GM21528 (cell line): ENCODE data around the gene IGF2BP2.
"Not testable (repeated sequence)": the region's sequence is repeated elsewhere in the genome, so short reads cannot be mapped to it uniquely, and the experiment has no call there.

Experiments
- ATAC-seq: cut with Tn5 transposase; IDR thresholded peaks from one replicate; pipeline ENCODE4 v1.9.1; 2021; ENCODE audit warnings: mild to moderate bottlenecking, moderate library complexity; ENCODE audit not compliant: unreplicated experiment, low FRiP score

IGF2BP2 gene

GRCh38 chr3:185685231-185686035, 139.4 kb downstream of the IGF2BP2 start:
- ATAC-seq, result no peak

GRCh38 chr3:185680231-185680630, 144.6 kb downstream of the IGF2BP2 start:
- no peak for ATAC-seq

- no peak for ATAC-seq
These were observed 146.8 kb downstream of the IGF2BP2 start for GRCh38 chr3:185678027-185678426.

GRCh38 chr3:185677146-185677829, 147.6 kb downstream of the IGF2BP2 start:
- no peak for ATAC-seq

DNA sequence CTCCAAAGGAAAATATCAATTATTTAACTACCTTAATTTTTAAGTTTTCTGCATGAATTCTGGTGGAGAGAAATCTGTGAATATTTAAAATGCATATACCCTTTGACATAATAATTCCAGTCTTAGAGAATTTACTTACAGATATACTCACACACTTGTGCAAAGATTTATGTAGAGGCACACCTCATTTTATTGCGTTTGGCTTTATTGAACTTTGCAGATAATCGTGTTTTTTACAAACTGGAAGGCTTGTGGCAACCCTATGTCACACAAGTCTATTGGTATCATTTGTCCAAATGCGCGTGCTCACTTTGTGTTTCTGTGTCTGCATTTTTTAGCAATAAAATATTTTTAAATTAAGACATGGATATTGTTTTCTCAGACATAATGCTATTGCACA, 157.3 kb downstream of the IGF2BP2 start:
- ATAC-seq, result no peak

DNA sequence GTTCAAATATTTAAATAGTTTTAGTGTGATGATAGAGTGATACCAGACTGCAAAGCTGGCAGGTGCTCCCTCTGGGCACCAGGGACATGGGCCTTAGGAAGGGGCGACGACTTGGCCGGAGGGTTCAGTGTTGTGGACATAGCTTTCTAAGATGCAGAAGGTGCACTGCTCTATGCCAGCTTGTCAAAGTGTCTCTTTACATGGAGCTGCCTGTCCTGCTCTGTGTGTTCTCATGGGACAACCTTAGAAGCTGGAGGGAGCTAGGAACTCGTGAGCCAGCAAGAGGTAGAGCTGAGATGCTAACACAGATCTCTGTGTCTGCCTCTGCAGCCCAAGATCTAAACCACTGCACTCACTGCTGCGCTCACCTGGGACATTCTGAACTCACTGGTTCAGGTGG, 160.9 kb downstream of the IGF2BP2 start:
- ATAC-seq, result no peak

GRCh38 chr3:185661772-185662171, 163.1 kb downstream of the IGF2BP2 start:
- ATAC-seq, result no peak

DNA sequence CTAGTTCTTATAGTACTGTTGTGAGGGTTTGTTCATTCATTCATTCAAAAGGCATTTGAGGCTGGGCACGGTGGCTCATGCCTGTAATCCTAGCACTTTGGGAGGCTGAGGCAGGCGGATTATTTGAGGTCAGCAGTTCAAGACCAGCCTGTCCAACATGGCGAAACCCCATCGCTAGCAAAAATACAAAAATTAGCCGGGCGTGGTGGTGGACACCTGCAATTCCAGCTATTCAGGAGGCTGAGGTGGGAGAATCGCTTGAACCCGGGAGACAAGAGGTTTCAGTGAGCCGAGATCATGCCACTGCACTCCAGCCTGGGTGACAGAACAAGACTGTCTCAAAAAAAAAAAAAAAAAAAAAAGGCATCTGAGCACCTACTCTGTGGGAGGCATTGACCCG, 163.5 kb downstream of the IGF2BP2 start:
- not testable (repeated sequence) for ATAC-seq

DNA sequence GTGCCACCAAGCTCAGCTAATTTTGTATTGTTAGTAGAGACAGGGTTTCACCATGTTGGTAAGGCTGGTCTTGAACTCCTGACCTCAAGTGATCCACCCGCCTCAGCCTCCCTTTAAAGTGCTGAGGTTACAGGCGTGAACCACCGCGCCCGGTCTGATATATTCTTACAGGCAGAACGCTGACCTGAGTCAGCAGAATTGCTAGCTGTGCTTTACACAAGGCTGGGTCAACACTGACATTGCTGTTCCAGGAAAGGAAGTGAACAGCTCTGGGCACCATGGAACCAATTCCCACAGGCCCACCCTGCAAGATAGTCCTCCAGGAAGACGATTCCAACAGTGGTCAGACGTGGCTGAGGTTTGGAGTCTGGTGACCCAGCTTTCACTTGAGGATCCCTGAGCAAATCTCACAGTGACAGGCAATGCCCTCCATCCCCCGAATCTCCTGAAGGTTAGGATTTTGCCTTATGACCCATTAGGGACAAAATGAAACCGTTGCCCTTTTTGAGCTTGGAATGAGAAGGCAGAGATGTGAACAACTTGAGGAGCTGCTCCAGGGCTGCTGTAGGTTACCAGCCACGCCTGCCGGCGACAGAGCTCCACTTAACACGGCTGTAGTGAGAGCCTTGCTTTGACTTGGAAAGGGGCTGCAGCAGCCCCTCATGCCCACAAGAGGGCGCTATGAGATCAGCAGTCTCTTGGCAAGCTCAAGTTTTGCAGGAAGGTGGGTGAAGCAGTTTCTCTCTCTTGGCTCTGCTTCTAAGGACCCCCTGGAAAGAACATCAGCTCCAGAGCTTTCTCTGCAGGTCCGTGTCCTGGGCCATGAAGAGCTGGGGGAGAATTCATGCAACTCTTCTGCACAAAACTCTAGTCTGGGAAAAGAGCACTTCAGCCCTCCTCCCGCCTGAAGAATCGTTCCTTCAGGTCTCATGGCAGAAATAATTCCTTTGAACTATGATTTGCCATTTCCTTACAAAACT, 164.6 kb downstream of the IGF2BP2 start:
- ATAC-seq, result no peak

DNA sequence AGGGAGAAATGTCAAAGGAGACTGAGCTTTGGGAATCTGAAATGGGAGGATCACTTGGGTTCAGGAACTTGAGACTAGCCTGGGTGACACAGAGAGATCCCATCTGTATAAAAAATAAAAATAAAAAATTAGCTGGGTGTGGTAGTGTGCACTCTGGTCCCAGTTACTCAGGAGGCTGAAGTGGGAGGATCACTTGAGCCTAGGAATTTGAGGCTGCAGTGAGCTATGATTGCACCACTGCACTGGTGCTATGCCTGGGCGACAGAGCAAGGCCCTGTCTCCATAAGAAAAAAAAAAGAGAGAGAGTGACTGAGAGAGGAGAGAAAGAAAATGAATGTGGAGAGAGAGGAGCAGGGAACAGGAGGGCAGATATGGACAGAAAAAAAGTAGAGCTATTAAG, 165.9 kb downstream of the IGF2BP2 start:
- ATAC-seq, result no peak

DNA sequence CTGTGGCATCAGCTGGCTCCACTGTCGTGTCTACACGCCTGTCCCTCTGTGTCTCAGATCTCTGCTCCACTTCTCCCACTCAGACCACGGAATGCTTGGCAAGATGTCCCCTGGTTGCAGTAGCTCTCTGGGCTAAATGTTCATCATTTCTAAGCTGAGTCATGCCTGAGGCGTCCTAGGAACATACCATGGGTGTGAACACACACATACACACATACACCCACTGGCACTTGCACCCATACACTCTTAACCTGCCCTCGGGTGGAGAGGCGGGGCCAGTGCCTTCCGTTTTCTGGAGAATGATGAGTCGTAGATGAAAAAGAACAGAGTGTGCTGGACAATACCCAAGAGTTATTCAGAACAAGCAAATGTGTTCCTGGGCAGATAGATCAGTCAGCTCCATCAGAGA, 166.3 kb downstream of the IGF2BP2 start:
- ATAC-seq, result no peak

GRCh38 chr3:185657691-185658503, 166.9 kb downstream of the IGF2BP2 start:
- no peak for ATAC-seq

DNA sequence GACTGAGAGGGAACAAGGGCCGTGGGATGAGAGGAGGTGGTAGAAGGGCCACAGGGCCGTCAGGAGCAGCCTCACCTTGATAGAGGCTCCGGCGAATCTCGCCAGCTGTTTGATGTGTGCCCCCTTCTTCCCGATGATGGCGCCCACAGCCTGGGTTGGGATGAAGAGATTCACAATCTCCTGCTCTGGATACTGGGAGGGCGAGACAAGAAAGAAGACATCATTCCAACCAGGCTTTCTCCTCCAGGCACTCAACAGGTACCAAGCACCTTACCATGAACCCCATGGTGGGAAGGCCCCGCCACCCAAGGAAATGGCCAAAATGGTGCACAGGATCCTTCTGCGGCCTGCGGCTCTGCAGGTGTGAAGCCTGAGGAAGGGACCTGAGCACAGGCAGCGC, 167.6 kb downstream of the IGF2BP2 start:
- no peak for ATAC-seq

DNA sequence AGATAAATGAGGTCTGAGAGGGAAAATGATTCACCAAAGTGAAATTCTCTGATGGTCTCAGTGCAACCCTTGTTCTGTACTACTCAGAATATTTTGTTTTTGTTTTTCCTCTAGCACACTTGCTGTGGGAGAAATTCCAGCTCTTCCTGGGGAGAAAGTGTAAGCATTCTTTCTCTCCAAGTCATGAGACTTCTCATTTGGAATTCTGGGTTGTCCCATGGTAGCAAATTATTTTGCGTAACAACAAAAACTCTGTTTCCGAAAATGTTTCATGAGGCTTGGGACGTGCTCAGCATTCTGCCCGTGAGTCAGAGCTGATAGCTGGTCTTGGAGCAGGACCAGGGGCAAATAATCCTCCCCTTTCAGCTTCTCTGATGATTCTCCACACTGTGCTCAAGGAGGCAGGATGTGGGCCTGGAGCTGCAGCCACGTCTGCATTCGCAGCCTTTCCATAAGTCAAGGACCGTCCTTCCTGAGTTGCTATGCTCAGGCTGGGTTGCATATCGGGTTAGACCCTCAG, 168.5 kb downstream of the IGF2BP2 start:
- no peak for ATAC-seq

DNA sequence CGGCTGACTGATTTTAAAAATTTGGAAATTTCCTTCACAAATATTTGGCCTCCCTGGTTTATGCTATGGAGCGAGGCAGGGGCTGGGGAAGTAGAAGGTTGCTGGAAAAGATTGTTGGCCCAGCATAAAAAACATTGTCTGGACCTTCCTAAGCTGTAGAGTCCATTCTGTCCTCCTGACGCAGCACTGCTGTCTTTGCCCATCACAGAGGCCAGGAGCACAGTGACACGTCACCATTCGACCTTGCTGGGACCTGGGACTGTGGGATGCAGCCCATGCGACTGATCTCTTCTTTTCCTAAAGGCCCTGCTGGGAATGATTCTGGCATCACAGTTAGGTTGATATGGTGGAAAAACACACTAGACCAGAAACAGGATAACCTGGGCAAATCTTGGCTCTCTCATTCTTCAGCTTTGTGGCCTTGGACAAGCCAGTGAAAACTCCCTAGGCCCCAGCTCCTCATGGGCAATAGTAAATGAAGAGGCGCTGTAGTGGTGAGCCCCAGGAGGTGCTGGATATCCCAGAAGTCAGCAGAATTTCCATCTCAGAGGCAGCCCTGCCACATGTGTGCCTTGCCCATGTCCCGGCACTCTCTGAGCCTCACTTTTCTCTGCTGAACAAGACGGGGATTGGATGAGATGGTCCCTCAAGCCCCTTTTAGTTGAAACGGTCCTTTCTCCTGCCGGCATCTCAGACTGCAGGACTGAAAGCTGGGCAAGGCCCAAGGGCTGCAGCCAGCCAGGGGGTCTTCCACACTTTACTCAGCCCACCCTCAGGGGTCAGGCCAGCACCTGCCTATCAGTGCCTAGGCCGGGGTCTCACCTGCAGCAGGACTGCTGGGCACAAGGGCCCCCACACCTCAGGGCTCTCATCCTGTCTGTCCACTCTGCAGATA, 169.2 kb downstream of the IGF2BP2 start:
- ATAC-seq, result no peak

- no peak for ATAC-seq
These were observed 170.1 kb downstream of the IGF2BP2 start for GRCh38 chr3:185654758-185655145.

DNA sequence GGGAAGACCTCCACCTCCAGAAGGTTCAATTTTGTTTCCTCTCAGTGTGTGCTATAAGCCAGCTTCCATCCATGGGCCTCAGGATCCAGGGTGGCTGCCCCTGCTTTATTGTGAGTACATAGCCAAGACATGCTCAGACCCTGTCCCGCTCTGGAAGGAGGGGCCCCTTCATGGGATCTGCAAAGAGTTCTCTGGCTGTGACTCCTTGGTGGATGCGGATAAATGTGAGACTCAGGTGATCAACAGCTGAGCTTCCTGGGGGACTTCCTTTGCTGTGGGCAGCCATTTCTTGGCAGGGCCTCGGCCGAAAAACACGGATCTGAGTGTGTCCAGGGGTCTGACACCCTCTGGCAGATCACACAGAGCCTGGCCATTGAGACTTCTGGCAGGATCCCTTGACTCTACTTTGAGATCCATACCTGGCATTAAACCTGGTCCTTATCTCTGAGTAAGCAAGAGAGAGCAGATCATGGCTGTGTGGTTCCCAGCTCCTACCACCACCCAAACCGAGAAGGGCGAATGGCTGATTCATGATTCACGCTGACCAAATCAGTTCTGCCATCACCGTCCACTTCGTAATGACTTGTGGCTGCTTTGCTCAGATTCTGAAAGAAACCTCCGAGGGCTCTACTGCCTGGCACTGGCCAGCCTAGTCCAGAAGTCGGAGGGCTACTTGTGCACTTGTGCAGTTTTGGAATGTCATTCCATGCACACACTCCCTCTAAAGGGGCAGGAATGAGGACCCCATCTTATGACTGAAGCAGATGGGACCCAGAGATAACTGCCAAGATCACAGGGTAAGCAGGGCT, 170.7 kb downstream of the IGF2BP2 start:
- ATAC-seq, result no peak

DNA sequence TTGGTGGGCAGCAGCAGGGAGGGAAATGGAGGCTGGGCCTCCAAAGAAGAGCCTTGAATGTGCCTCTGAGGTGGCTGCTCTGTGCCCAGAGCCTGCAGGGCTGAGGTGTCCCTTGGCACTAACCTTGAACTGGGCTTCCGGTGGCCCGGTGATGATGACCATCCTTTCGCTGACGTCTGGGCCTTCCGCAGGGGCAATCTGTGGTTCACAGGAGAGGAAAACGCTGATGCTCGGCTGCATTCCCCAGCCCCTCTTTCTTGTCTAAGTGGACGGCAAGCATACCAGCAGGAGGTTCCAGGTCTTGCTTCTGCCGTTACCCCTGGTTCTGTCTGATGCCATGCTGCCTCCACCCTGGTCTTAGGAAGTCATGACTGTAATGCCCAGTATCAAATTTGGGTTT, 172.9 kb downstream of the IGF2BP2 start:
- no peak for ATAC-seq
